ENCODE data around the gene FTCD. TPM values are rescaled to one million over a fixed set of nuclear protein-coding genes. Genes with fewer than 3 reads are reported as not detected.

FTCD gene
- polyA plus RNA-seq, 3 donors, result not detected

GRCh38 chr21:46146856-46147255 is 8.5 kb downstream of the FTCD start:
- H3K27ac Mint-ChIP-seq, result no peak overlapping the region
- H3K4me3 ChIP-seq (replicated peaks in 1 of 3; ENCODE audit: low read depth in 2 of 3, low read length in 3 of 3), result no peak overlapping the region

DNA sequence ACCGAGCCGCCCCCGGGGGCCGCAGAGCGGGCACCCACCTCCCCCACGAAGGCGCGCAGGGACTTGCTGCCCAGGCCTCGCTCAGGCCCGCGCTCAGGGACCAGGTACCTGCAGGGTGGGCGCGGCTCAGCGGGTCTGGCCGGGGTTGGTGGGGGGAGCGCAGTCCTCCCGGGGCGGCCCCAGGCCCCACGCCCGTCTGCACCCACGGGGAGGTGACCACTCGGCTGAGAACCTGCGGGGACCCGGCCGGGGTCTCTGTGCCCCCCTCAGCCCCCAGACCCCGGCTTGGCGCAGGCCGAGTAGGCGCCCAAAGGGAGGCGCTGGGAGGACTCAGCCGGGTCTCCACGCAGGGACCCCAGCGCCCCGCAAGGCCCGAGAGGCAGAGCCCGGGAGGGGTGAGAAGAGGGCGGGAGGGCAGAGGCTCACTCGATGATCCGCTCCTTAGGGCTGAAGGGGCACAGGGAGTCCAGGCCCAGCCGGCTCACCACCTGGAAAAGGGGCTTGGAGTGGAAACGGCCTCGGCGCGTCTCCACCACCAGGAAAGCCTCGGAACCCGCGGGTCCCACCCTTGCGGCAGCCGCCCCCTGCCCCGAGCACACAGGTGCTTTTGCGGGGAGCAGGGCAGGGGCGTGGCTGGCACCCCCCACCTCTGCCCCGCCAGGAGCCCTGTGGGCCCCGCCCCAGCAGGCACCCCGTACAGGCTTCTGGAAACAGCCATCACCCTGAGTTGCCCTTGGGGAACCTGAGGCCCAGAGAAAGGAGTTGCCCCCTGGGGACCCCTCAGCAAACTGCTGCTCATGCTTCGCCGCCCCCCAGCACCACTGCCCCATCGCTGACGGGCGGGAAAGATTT is 9.3 kb downstream of the FTCD start:
- no peak overlapping the region for H3K27ac Mint-ChIP-seq
- intact Hi-C loops (cut with micrococcal nuclease), result no loop called here

More at GRCh38 chr21:46146856-46147255, 8.5 kb downstream of the FTCD start:
- Mint-ChIP-seq H3K4me1 (peaks cover 7% of the 10 kb centered on the region), H3K36me3 (no peaks in the 10 kb centered on the region), H3K4me3 (no peak overlapping the region), H3K27me3 (ENCODE audit: low read depth in 3 of 3) (peaks cover 0 to 3% (median 3%) of the 10 kb centered on the region in 3 donors), H3K9me3 (peaks cover 0 to 8% (median 4%) of the 10 kb centered on the region in 7 donors)
- H3K9ac ChIP-seq (ENCODE audit: insufficient read depth, low read length, poor library complexity, severe bottlenecking), result no peak overlapping the region
- H3K9me3 ChIP-seq (replicated peaks in 1 of 2; ENCODE audit: control insufficient read depth in 1 of 2, insufficient read depth in 1 of 2, low read length in 2 of 2), result peaks cover 0 to 8% of the 10 kb centered on the region in 2 donors
- peaks cover 3 to 4% of the 10 kb centered on the region in 2 donors for H3K4me1 ChIP-seq (ENCODE audit: control insufficient read depth in 1 of 2, insufficient read depth in 2 of 2, low read length in 2 of 2)
- H2AFZ ChIP-seq (ENCODE audit: insufficient read depth, low read depth, low read length, poor library complexity, severe bottlenecking), result no peak overlapping the region
- WGBS (ENCODE audit: insufficient coverage), result 93% methylated on average over 9 of the region's 14 CpGs
- no peaks in the 10 kb centered on the region for H3K36me3 ChIP-seq (replicated peaks in 1 of 2; ENCODE audit: control insufficient read depth in 1 of 2, insufficient read depth in 2 of 2, low read length in 2 of 2)
- no peak overlapping the region for H3K27ac ChIP-seq (ENCODE audit: low read depth in 1 of 2, low read length in 2 of 2)
- H3K27me3 ChIP-seq (ENCODE audit: control insufficient read depth in 2 of 2, insufficient read depth in 2 of 2, low read length in 2 of 2), result no peaks in the 10 kb centered on the region
- no peak overlapping the region for H3K4me2 ChIP-seq (replicated peaks; ENCODE audit: extremely low read depth, low read length, poor library complexity, severe bottlenecking)
- no peaks in the 10 kb centered on the region for H4K20me1 ChIP-seq (ENCODE audit: insufficient read depth, low read length)
- TF ChIP-seq, protein P1, sequence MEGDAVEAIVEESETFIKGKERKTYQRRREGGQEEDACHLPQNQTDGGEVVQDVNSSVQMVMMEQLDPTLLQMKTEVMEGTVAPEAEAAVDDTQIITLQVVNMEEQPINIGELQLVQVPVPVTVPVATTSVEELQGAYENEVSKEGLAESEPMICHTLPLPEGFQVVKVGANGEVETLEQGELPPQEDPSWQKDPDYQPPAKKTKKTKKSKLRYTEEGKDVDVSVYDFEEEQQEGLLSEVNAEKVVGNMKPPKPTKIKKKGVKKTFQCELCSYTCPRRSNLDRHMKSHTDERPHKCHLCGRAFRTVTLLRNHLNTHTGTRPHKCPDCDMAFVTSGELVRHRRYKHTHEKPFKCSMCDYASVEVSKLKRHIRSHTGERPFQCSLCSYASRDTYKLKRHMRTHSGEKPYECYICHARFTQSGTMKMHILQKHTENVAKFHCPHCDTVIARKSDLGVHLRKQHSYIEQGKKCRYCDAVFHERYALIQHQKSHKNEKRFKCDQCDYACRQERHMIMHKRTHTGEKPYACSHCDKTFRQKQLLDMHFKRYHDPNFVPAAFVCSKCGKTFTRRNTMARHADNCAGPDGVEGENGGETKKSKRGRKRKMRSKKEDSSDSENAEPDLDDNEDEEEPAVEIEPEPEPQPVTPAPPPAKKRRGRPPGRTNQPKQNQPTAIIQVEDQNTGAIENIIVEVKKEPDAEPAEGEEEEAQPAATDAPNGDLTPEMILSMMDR (IDR thresholded peaks at IDR 0.05), result no peak
- H3K79me2 ChIP-seq (ENCODE audit: insufficient read depth, low read length), result no peaks in the 10 kb centered on the region
- no peak for DNase-seq
- intact Hi-C loops (cut with micrococcal nuclease), result no loop called here

More for the DNA sequence above, 9.3 kb downstream of the FTCD start:
- Histone ChIP-seq H4K20me1 (ENCODE audit: insufficient read depth, low read length) (no peaks in the 10 kb centered on the region), H3K36me3 (replicated peaks in 1 of 2; ENCODE audit: control insufficient read depth in 1 of 2, insufficient read depth in 2 of 2, low read length in 2 of 2) (no peaks in the 10 kb centered on the region), H3K9ac (ENCODE audit: insufficient read depth, low read length, poor library complexity, severe bottlenecking) (no peak overlapping the region), H2AFZ (ENCODE audit: insufficient read depth, low read depth, low read length, poor library complexity, severe bottlenecking) (no peak overlapping the region), H3K4me2 (replicated peaks; ENCODE audit: extremely low read depth, low read length, poor library complexity, severe bottlenecking) (no peak overlapping the region), H3K79me2 (ENCODE audit: insufficient read depth, low read length) (no peaks in the 10 kb centered on the region), H3K9me3 (replicated peaks in 1 of 2; ENCODE audit: control insufficient read depth in 1 of 2, insufficient read depth in 1 of 2, low read length in 2 of 2) (peaks cover 0 to 8% of the 10 kb centered on the region in 2 donors), H3K4me1 (ENCODE audit: control insufficient read depth in 1 of 2, insufficient read depth in 2 of 2, low read length in 2 of 2) (peaks cover 3 to 4% of the 10 kb centered on the region in 2 donors), H3K27ac (ENCODE audit: low read depth in 1 of 2, low read length in 2 of 2) (no peak overlapping the region), H3K27me3 (ENCODE audit: control insufficient read depth in 2 of 2, insufficient read depth in 2 of 2, low read length in 2 of 2) (no peaks in the 10 kb centered on the region), H3K4me3 (replicated peaks in 1 of 3; ENCODE audit: low read depth in 2 of 3, low read length in 3 of 3) (no peak overlapping the region)
- H3K9me3 Mint-ChIP-seq, result peaks cover 0 to 8% (median 4%) of the 10 kb centered on the region in 7 donors
- WGBS (ENCODE audit: insufficient coverage), result 91% methylated on average over 52 of the region's 60 CpGs
- H3K27me3 Mint-ChIP-seq (ENCODE audit: low read depth in 3 of 3), result peaks cover 0 to 6% (median 3%) of the 10 kb centered on the region in 3 donors
- no peak overlapping the region for H3K4me3 Mint-ChIP-seq
- peaks cover 7% of the 10 kb centered on the region for H3K4me1 Mint-ChIP-seq
- DNase-seq, result no peak
- TF ChIP-seq, protein P1 (IDR thresholded peaks at IDR 0.05), result no peak
- H3K36me3 Mint-ChIP-seq, result no peaks in the 10 kb centered on the region

Data from CD14-positive monocyte (primary cell).